Left renal pelvis (tissue), 4 donors: Measurements from ENCODE around the gene ERN1. TPM values are rescaled to one million over a fixed set of nuclear protein-coding genes. Genes with fewer than 3 reads are reported as not detected.
"Not testable (repeated sequence)": the region's sequence is repeated elsewhere in the genome, so short reads cannot be mapped to it uniquely, and the experiment has no call there.

Source experiments
- DNase-seq, 4 donors: peaks; one replicate each; pipeline ENCODE4 v3.0.0-alpha.2; 2013; ENCODE audit warnings: low read depth in 4 of 4, low spot score in 3 of 4
- polyA plus RNA-seq, 4 donors: library from polyadenylated mRNA; unstranded; fragments of 120-200 nt; gene quantifications; one replicate each; pipeline ENCODE4 v1.2.1, GENCODE V29; 2013; ENCODE audit not compliant: insufficient read length in 4 of 4

The ERN1 gene
- polyA plus RNA-seq, result 1 to 10 TPM; 8.0 to 9.5 (median 9.0) TPM

- DNase-seq, result peak; percentile 75 to 85 (median 84)
Measured at GRCh38 chr17:64129765-64130558, at the start of gene ERN1. Gene ERN1, minus strand, starts transcription at chr17:64130144. Its CDS starts 115 bp downstream, at chr17:64130029.

- not testable (repeated sequence) for DNase-seq
Measured at GRCh38 chr17:64179024-64179423, 49.1 kb upstream of the ERN1 start.

GRCh38 chr17:64178011-64178825 is 48.3 kb upstream of the ERN1 start:
- DNase-seq, result no peak

GRCh38 chr17:64177311-64178010 is 47.5 kb upstream of the ERN1 start:
- DNase-seq, result no peak

GRCh38 chr17:64176556-64176955 is 46.6 kb upstream of the ERN1 start:
- DNase-seq, result no peak

GRCh38 chr17:64174686-64175456 is 44.9 kb upstream of the ERN1 start:
- no peak for DNase-seq

- no peak for DNase-seq
Measured at GRCh38 chr17:64173646-64174045, 43.7 kb upstream of the ERN1 start.

GRCh38 chr17:64172510-64172909 is 42.6 kb upstream of the ERN1 start:
- DNase-seq, result no peak

GRCh38 chr17:64171041-64171440 is 41.1 kb upstream of the ERN1 start:
- DNase-seq, result no peak

- DNase-seq, result no peak
Measured at GRCh38 chr17:64170286-64170685, 40.3 kb upstream of the ERN1 start.

GRCh38 chr17:64167666-64168065 is 37.7 kb upstream of the ERN1 start:
- not testable (repeated sequence) for DNase-seq

- DNase-seq, result no peak
Measured at GRCh38 chr17:64166876-64167275, 36.9 kb upstream of the ERN1 start.

- no peak for DNase-seq
Measured at GRCh38 chr17:64165347-64165746, 35.4 kb upstream of the ERN1 start.

GRCh38 chr17:64164596-64165285 is 34.8 kb upstream of the ERN1 start:
- no peak for DNase-seq

GRCh38 chr17:64163468-64163867 is 33.5 kb upstream of the ERN1 start:
- DNase-seq, result no peak

GRCh38 chr17:64162554-64162953 is 32.6 kb upstream of the ERN1 start:
- no peak for DNase-seq

GRCh38 chr17:64161380-64162176 is 31.6 kb upstream of the ERN1 start:
- DNase-seq, result no peak

- no peak for DNase-seq
Measured at GRCh38 chr17:64160378-64160777, 30.4 kb upstream of the ERN1 start.
